Neuronal stem cell (in vitro differentiated cells): Measurements from ENCODE around the gene PLA2G4B.
"Not testable (repeated sequence)": the region's sequence is repeated elsewhere in the genome, so short reads cannot be mapped to it uniquely, and the experiment has no call there.

Source experiments
- DNase-seq: peaks from one replicate; pipeline ENCODE4 v3.0.0-alpha.2; 2013; ENCODE audit warnings: low spot score
- H2AFZ ChIP-seq: one replicate; pipeline ENCODE4 v1.6.1; 2013; ENCODE audit warnings: mild to moderate bottlenecking, low read length, inconsistent platforms
- H2AK5ac ChIP-seq: 2 replicates; pipeline ENCODE4 v1.6.1; 2013; ENCODE audit warnings: low read depth, mild to moderate bottlenecking, inconsistent platforms, low read length, moderate library complexity, mixed read lengths
- H2BK120ac ChIP-seq: 2 replicates; pipeline ENCODE4 v1.6.1; 2013; ENCODE audit warnings: low read depth, mild to moderate bottlenecking, inconsistent platforms, low read length, moderate library complexity, mixed read lengths
- H2BK12ac ChIP-seq: one replicate; pipeline ENCODE4 v1.6.1; 2013; ENCODE audit warnings: low read length, inconsistent platforms
- H2BK15ac ChIP-seq: 2 replicates; pipeline ENCODE4 v1.6.1; 2013; ENCODE audit warnings: mild to moderate bottlenecking, low read length, inconsistent platforms, mixed read lengths
- H2BK5ac ChIP-seq: one replicate; pipeline ENCODE4 v1.6.1; 2013; ENCODE audit warnings: inconsistent platforms, mild to moderate bottlenecking, low read length, moderate library complexity
- H3K14ac ChIP-seq: one replicate; pipeline ENCODE4 v1.6.1; 2013; ENCODE audit warnings: low read length, inconsistent platforms
- H3K18ac ChIP-seq: 2 replicates; pipeline ENCODE4 v1.6.1; 2013; ENCODE audit warnings: low read length, inconsistent platforms
- H3K23ac ChIP-seq: 2 replicates; pipeline ENCODE4 v1.6.1; 2013; ENCODE audit warnings: low read depth, mild to moderate bottlenecking, mixed read lengths, low read length, inconsistent platforms; ENCODE audit not compliant: poor library complexity
- H3K27ac ChIP-seq: replicated peaks from 3 replicates; pipeline ENCODE4 v1.5.1; 2013; ENCODE audit warnings: low read length, inconsistent platforms
- H3K27me3 ChIP-seq, 3 experiments: 2 replicates each; pipeline ENCODE4 v1.6.1; 2013; ENCODE audit warnings: low read length in 3 of 3, mild to moderate bottlenecking in 2 of 3, inconsistent platforms in 1 of 3, low read depth in 1 of 3, mixed read lengths in 1 of 3, moderate library complexity in 1 of 3; ENCODE audit not compliant: control insufficient read depth in 3 of 3, insufficient read depth in 3 of 3
- H3K36me3 ChIP-seq, 2 donors: replicated peaks in 1 of 2; 2 replicates each; pipeline ENCODE4 v1.6.1; 2013; ENCODE audit warnings: low read length in 2 of 2; ENCODE audit not compliant: control insufficient read depth in 2 of 2, insufficient read depth in 2 of 2
- H3K4ac ChIP-seq: 2 replicates; pipeline ENCODE4 v1.6.1; 2013; ENCODE audit warnings: inconsistent platforms, mild to moderate bottlenecking, low read length, moderate library complexity
- H3K4me1 ChIP-seq, 2 donors: 1 replicate in 1 of 2; 2 replicates in 1 of 2; pipeline ENCODE4 v1.6.1; 2013; ENCODE audit warnings: low read length in 2 of 2, low read depth in 1 of 2; ENCODE audit not compliant: control insufficient read depth in 2 of 2, insufficient read depth in 1 of 2
- H3K4me2 ChIP-seq: one replicate; pipeline ENCODE4 v1.6.1; 2013; ENCODE audit warnings: mild to moderate bottlenecking, low read length, inconsistent platforms; ENCODE audit not compliant: insufficient read depth, poor library complexity, severe bottlenecking
- H3K4me3 ChIP-seq, 2 donors: 2 replicates each; pipeline ENCODE4 v1.5.1; 2013; ENCODE audit warnings: low read length in 2 of 2, mild to moderate bottlenecking in 2 of 2, inconsistent platforms in 1 of 2, moderate library complexity in 1 of 2
- H3K79me1 ChIP-seq: one replicate; pipeline ENCODE4 v1.6.1; 2013; ENCODE audit warnings: low read depth, mild to moderate bottlenecking, inconsistent platforms, low read length, moderate library complexity
- H3K9ac ChIP-seq: one replicate; pipeline ENCODE4 v1.6.1; 2013; ENCODE audit warnings: mild to moderate bottlenecking, low read depth, low read length, inconsistent platforms; ENCODE audit not compliant: poor library complexity
- H3K9me3 ChIP-seq, 2 donors: replicated peaks in 1 of 2; 2 replicates each; pipeline versions ENCODE3 to v1.6.1; 2013; ENCODE audit warnings: low read length in 2 of 2, mild to moderate bottlenecking in 2 of 2, inconsistent platforms in 1 of 2, low read depth in 1 of 2, mixed read lengths in 1 of 2, moderate library complexity in 1 of 2; ENCODE audit not compliant: control insufficient read depth in 2 of 2, insufficient read depth in 1 of 2
- H4K8ac ChIP-seq: one replicate; pipeline ENCODE4 v1.6.1; 2013; ENCODE audit warnings: low read depth, mild to moderate bottlenecking, inconsistent platforms, low read length, moderate library complexity
- H4K91ac ChIP-seq: one replicate; pipeline ENCODE4 v1.6.1; 2013; ENCODE audit warnings: low read length, low read depth, mild to moderate bottlenecking, inconsistent platforms; ENCODE audit not compliant: poor library complexity
- WGBS, 2 donors: extraction: QIAGEN DNeasy Blood & Tissue Kit; methylation state at CpG; one replicate each; pipeline ENCODE4 v1.1.7; 2013; ENCODE audit warnings: missing lambda C conversion rate in 2 of 2, mixed read lengths in 1 of 2; ENCODE audit not compliant: insufficient read length in 2 of 2, insufficient replicate concordance in 1 of 2; ENCODE audit errors: extremely low coverage in 2 of 2; 5-methylcytosine and 5-hydroxymethylcytosine counted together

The PLA2G4B gene

DNA sequence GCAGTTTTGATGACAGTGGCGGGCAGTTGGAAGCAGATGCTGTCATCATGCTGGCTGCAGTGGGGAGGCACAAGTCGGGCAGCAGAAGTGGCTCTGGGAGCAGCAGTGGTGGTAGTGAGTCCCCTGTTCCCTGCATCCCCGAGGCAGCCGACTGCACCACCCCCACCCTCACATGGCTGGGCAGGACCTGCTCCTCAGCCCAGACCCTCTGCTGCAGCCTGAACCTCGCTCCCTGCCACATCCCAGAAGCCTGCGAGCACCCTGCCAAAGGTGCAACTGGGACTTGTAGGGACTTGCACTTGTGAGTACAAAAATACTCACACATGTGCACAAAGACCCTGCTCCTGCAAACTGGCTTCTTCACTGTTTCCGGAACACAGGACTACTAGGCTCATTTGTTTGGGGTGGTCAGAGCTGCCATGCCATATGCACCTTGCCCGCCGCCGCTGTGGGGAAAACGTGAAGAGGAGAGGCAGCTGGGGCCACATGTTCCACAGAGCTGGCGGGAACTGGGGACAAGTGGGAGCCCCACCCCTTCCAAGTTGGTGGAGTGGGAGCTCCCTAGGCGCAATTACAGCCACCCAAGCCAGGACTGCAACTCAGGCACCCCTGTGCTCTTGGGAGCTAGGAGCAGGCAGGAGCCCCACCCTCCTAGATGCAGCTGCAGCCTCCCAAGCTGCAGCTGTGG lies 8.5 kb upstream of the PLA2G4B start:
- Histone ChIP-seq H2BK5ac (no peak overlapping the region), H2BK120ac (no peak overlapping the region), H3K4me1 (peaks cover 8% of the 10 kb centered on the region in 2 donors), H3K23ac (peak overlapping the region; percentile 34), H3K14ac (no peak overlapping the region), H2BK15ac (no peak overlapping the region), H3K4me3 (no peak overlapping the region), H3K27me3 (no peaks in the 10 kb centered on the region), H3K9me3 (no peaks in the 10 kb centered on the region), H3K79me1 (peaks cover 5% of the 10 kb centered on the region), H2AFZ (no peak overlapping the region), H3K4me2 (no peak overlapping the region), H3K18ac (no peak overlapping the region), H3K27ac (no peak overlapping the region), H2BK12ac (no peak overlapping the region), H3K4ac (no peak overlapping the region), H3K9ac (no peak overlapping the region), H3K36me3 (peaks cover 10 to 37% of the 10 kb centered on the region in 2 donors), H2AK5ac (no peak overlapping the region), H4K8ac (no peak overlapping the region), H4K91ac (no peak overlapping the region)
- WGBS, 2 donors: no CpG with 5 or more reads among the region's 13 CpGs
- DNase-seq: no peak

DNA sequence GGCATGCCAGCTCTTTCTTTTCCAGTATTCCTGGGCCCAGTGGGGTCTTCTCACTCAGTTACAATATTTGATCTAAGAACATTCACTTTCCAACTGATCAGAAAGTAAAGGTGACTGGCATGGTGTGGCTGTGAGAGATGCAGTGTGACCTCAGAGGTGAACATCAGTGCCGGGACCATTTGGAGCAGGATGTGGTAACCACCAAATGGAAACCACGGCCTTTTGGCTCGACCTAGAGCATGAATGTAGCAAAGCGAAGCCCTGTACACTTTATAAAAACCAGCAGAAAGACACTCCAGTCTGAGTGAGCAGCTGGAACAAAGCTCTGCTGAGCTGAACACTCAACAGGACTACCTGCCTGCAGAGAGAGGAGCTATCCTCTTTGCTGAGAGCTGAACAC lies 7.4 kb upstream of the PLA2G4B start:
- H2BK5ac ChIP-seq, H3K4ac ChIP-seq, H4K8ac ChIP-seq, H3K27ac ChIP-seq, H4K91ac ChIP-seq, H3K9ac ChIP-seq, H3K9me3 ChIP-seq, H3K4me3 ChIP-seq, H2AFZ ChIP-seq, H2BK12ac ChIP-seq, H3K4me1 ChIP-seq, H3K4me2 ChIP-seq, H2BK15ac ChIP-seq, H3K23ac ChIP-seq, H3K14ac ChIP-seq, H3K18ac ChIP-seq, DNase-seq, H2BK120ac ChIP-seq, H3K79me1 ChIP-seq, H2AK5ac ChIP-seq, H3K27me3 ChIP-seq: not testable (repeated sequence)
- H3K36me3 ChIP-seq: peaks cover 10 to 40% of the 10 kb centered on the region in 2 donors
- WGBS, 2 donors: no CpG with 5 or more reads among the region's 4 CpGs

GRCh38 chr15:41832208-41832607 lies 6.4 kb upstream of the PLA2G4B start:
- H3K9me3 ChIP-seq: no peaks in the 10 kb centered on the region
- no peak overlapping the region for H2BK15ac ChIP-seq
- H3K79me1 ChIP-seq: peaks cover 5% of the 10 kb centered on the region
- no CpG with 5 or more reads among the region's 10 CpGs for WGBS, 2 donors
- H3K36me3 ChIP-seq: peaks cover 13 to 40% of the 10 kb centered on the region in 2 donors
- no peak overlapping the region for H3K4me2 ChIP-seq
- H4K91ac ChIP-seq: no peak overlapping the region
- no peak overlapping the region for H2BK120ac ChIP-seq
- H3K9ac ChIP-seq: no peak overlapping the region
- no peaks in the 10 kb centered on the region for H3K27me3 ChIP-seq
- no peak overlapping the region for H3K18ac ChIP-seq
- H2BK12ac ChIP-seq: no peak overlapping the region
- no peak overlapping the region for H2AFZ ChIP-seq
- no peak overlapping the region for H3K27ac ChIP-seq
- no peak overlapping the region for H4K8ac ChIP-seq
- H3K4me3 ChIP-seq: no peak overlapping the region
- H3K14ac ChIP-seq: no peak overlapping the region
- no peak overlapping the region for H3K4ac ChIP-seq
- H2AK5ac ChIP-seq: no peak overlapping the region
- no peak overlapping the region for H3K23ac ChIP-seq
- H3K4me1 ChIP-seq: peaks cover 6 to 8% of the 10 kb centered on the region in 2 donors
- no peak for DNase-seq
- no peak overlapping the region for H2BK5ac ChIP-seq

GRCh38 chr15:41832875-41833274 lies 5.8 kb upstream of the PLA2G4B start:
- H3K4me2 ChIP-seq: no peak overlapping the region
- no peak overlapping the region for H2AFZ ChIP-seq
- H3K79me1 ChIP-seq: peaks cover 5% of the 10 kb centered on the region
- no peak overlapping the region for H3K27ac ChIP-seq
- H2BK12ac ChIP-seq: no peak overlapping the region
- no peaks in the 10 kb centered on the region for H3K9me3 ChIP-seq
- H3K4ac ChIP-seq: no peak overlapping the region
- H3K23ac ChIP-seq: no peak overlapping the region
- H4K8ac ChIP-seq: no peak overlapping the region
- no peak overlapping the region for H3K18ac ChIP-seq
- H3K14ac ChIP-seq: no peak overlapping the region
- no peak overlapping the region for H3K4me3 ChIP-seq
- H3K36me3 ChIP-seq: peaks cover 14 to 43% of the 10 kb centered on the region in 2 donors
- H3K4me1 ChIP-seq: peaks cover 6 to 8% of the 10 kb centered on the region in 2 donors
- H4K91ac ChIP-seq: no peak overlapping the region
- no peak overlapping the region for H3K9ac ChIP-seq
- no peaks in the 10 kb centered on the region for H3K27me3 ChIP-seq
- no CpG with 5 or more reads among the region's 3 CpGs for WGBS, 2 donors
- H2BK5ac ChIP-seq: no peak overlapping the region
- no peak overlapping the region for H2BK15ac ChIP-seq
- no peak overlapping the region for H2BK120ac ChIP-seq
- no peak for DNase-seq
- no peak overlapping the region for H2AK5ac ChIP-seq
